B cell (primary cell): ENCODE data around the gene ZNF423. TPM values are rescaled to one million over a fixed set of nuclear protein-coding genes. Genes with fewer than 3 reads are reported as not detected.

Source experiments
- ATAC-seq: fragments of 200-7000 bp; cut with Tn5 transposase; one replicate; pipeline ENCODE4 v1.10.0; 2021; ENCODE audit warnings: low read depth, mild to moderate bottlenecking, moderate number of reproducible peaks, moderate library complexity
- CTCF ChIA-PET: fragments of 350-600 bp; sonication (Branson Sonifier 250); formaldehyde crosslinking; loops from one replicate; lab custom pipeline; 2021; ENCODE audit warnings: antibody characterized with exemption, inconsistent platforms; lab: Charles Lee
- POLR2A ChIA-PET: fragments of 350-600 bp; sonication (Branson Sonifier 250); formaldehyde crosslinking; loops from one replicate; lab custom pipeline; 2021; ENCODE audit warnings: antibody characterized with exemption; lab: Charles Lee
- DNase-seq: peaks from one replicate; pipeline ENCODE4 v3.0.0; 2013
- H2AFZ ChIP-seq: 2 replicates; pipeline ENCODE4 v1.6.1; 2012; ENCODE audit warnings: mild to moderate bottlenecking, low read depth, low read length; ENCODE audit not compliant: insufficient read depth, poor library complexity, severe bottlenecking
- H3K27ac ChIP-seq, 2 donors: 1 replicate in 1 of 2; 2 replicates in 1 of 2; pipeline ENCODE4 v1.5.1; 2012 to 2013; ENCODE audit warnings: low read length in 2 of 2, mild to moderate bottlenecking in 2 of 2, moderate library complexity in 1 of 2
- H3K27me3 ChIP-seq, 4 experiments: fragments of 200-600 bp in 1 of 4; sonication (generic) in 1 of 4; replicated peaks in 1 of 4; 1 replicate in 2 of 4; 2 replicates in 2 of 4; pipeline versions ENCODE4 v1.6.1 to v1.7.0; 2013 to 2016; ENCODE audit warnings: low read length in 3 of 4, mild to moderate bottlenecking in 2 of 4, mixed read lengths in 1 of 4, moderate library complexity in 1 of 4; ENCODE audit not compliant: insufficient read depth in 4 of 4, control insufficient read depth in 3 of 4; ENCODE audit errors: control extremely low read depth in 1 of 4
- H3K36me3 ChIP-seq, 2 experiments: replicated peaks in 1 of 2; 1 replicate in 1 of 2; 2 replicates in 1 of 2; pipeline versions ENCODE4 v1.6.1 to v1.7.1; 2013; ENCODE audit warnings: low read length in 1 of 2; ENCODE audit not compliant: insufficient read depth in 2 of 2, control insufficient read depth in 1 of 2; ENCODE audit errors: control extremely low read depth in 1 of 2, extremely low read depth in 1 of 2
- H3K4me1 ChIP-seq, 2 donors: fragments of 200-600 bp in 1 of 2; sonication (generic) in 1 of 2; 1 replicate in 1 of 2; 2 replicates in 1 of 2; pipeline versions ENCODE4 v1.5.1 to v1.6.1; 2013 to 2017; ENCODE audit warnings: low read length in 2 of 2; ENCODE audit not compliant: control insufficient read depth in 2 of 2, insufficient read depth in 2 of 2
- H3K4me2 ChIP-seq: replicated peaks from 2 replicates; pipeline ENCODE3; 2012; ENCODE audit warnings: mild to moderate bottlenecking, low read depth, low read length; ENCODE audit not compliant: poor library complexity, severe bottlenecking
- H3K4me3 ChIP-seq, 5 experiments: fragments of 200-600 bp in 1 of 5; sonication (generic) in 1 of 5; 1 replicate in 3 of 5; 2 replicates in 2 of 5; pipeline versions ENCODE4 v1.5.1 to v1.7.0; 2011 to 2016; ENCODE audit warnings: low read length in 4 of 5, mild to moderate bottlenecking in 4 of 5, low read depth in 2 of 5, control low read depth in 1 of 5, moderate library complexity in 1 of 5; ENCODE audit not compliant: insufficient read depth in 1 of 5; ENCODE audit errors: control extremely low read depth in 1 of 5, extremely low read depth in 1 of 5
- H3K79me2 ChIP-seq: fragments of 200-600 bp; sonication (generic); one replicate; pipeline ENCODE4 v1.6.0; 2016; ENCODE audit warnings: low read length; ENCODE audit not compliant: control insufficient read depth, insufficient read depth
- H3K9ac ChIP-seq: fragments of 200-600 bp; sonication (generic); 2 replicates; pipeline ENCODE4 v1.6.1; 2017; ENCODE audit warnings: mild to moderate bottlenecking, low read length, moderate library complexity
- H3K9me3 ChIP-seq, 3 donors: one replicate each; pipeline versions ENCODE4 v1.6.1 to v1.7.1; 2013; ENCODE audit warnings: low read length in 2 of 3; ENCODE audit not compliant: control insufficient read depth in 2 of 3, insufficient read depth in 1 of 3; ENCODE audit errors: control extremely low read depth in 1 of 3
- H4K20me1 ChIP-seq: 2 replicates; pipeline ENCODE4 v1.6.0; 2012; ENCODE audit warnings: mild to moderate bottlenecking, low read length; ENCODE audit not compliant: insufficient read depth, control insufficient read depth, poor library complexity, severe bottlenecking
- H3K27ac Mint-ChIP-seq: one replicate; pipeline ENCODE4 v1.8.0; 2021; ENCODE audit warnings: mixed read lengths
- H3K27me3 Mint-ChIP-seq: one replicate; pipeline ENCODE4 v1.8.0; 2021; ENCODE audit warnings: mixed read lengths
- H3K4me1 Mint-ChIP-seq: one replicate; pipeline ENCODE4 v1.8.0; 2021; ENCODE audit warnings: mixed read lengths
- H3K4me3 Mint-ChIP-seq: one replicate; pipeline ENCODE4 v1.8.0; 2021; ENCODE audit warnings: mixed read lengths
- H3K9me3 Mint-ChIP-seq: one replicate; pipeline ENCODE4 v1.8.0; 2022; ENCODE audit warnings: mixed read lengths; ENCODE audit not compliant: insufficient read depth
- EZH2 ChIP-seq: IDR thresholded peaks from 2 replicates; pipeline ENCODE4 v1.6.1; 2012; ENCODE audit warnings: borderline replicate concordance, low read depth, mild to moderate bottlenecking, moderate library complexity, low read length; ENCODE audit not compliant: insufficient read depth, poor library complexity, severe bottlenecking
- WGBS: methylation state at CpG from one replicate; pipeline ENCODE4 v1.1.5; 2013; ENCODE audit warnings: missing lambda C conversion rate; ENCODE audit not compliant: insufficient coverage; 5-methylcytosine and 5-hydroxymethylcytosine counted together
- intact Hi-C: fragments of 100-400 bp; cut with micrococcal nuclease; formaldehyde crosslinking; loops from one replicate; pipeline ENCODE4 v1.10.0; 2022
- polyA plus RNA-seq: library from polyadenylated mRNA; depleted of rRNA; stranded (reverse); fragments of >200 nt; gene quantifications from 2 replicates; pipeline ENCODE4 v1.2.3, GENCODE V29; 2012
- total RNA-seq, 2 donors: library from RNA; stranded (reverse); fragments of 120-200 nt in 1 of 2; gene quantifications; 1 replicate in 1 of 2; 2 replicates in 1 of 2; pipeline versions ENCODE4 v1.2.3 to v1.2.4, GENCODE V29; 2013 to 2022
- TF ChIP-seq, protein P1 (sequence below): fragments of 200-600 bp; IDR thresholded peaks from one replicate; pipeline ENCODE4 v1.8.0; 2022; ENCODE audit warnings: antibody characterized with exemption, mild to moderate bottlenecking

The ZNF423 gene
- total and polyA plus RNA-seq, 2 donors (not counting 1 experiment from before 2014, with no cell fraction given), result not detected

DNA sequence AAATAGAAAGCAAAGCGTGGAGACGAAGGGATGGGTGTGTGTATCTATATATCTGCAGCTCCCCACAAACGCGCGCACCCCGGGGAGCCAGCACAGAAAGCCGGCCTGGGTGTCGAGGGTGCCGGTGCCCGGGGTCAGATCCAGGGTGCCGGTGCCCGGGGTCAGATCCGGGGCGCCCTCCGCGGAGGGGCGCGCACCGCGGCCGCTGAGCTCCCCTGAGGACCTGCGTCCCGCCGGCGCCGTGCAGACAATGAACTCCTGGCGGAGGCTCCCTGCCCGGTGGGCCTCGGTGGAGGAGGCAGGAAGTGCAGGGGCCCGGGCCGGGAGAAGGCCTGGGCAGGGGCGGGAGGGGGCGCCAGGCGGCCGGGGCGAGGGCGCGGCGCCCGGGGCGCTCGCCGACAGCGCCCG, 1.1 kb downstream of the ZNF423 start:
- Mint-ChIP-seq H3K9me3 (no peaks in the 10 kb centered on the region), H3K27ac (no peak overlapping the region), H3K4me1 (peaks cover 23% of the 10 kb centered on the region), H3K4me3 (peak overlapping the region; percentile 75), H3K27me3 (peaks cover 38% of the 10 kb centered on the region)
- Histone ChIP-seq H3K27ac (no peak overlapping the region), H3K9me3 (peaks cover 0 to 16% (median 0%) of the 10 kb centered on the region in 3 donors), H3K4me2 (peak overlapping the region; percentile 99), H2AFZ (peak overlapping the region; percentile 83), H4K20me1 (no peaks in the 10 kb centered on the region), H3K4me3 (peak overlapping the region in 3 of 5 experiments; percentile 53 to 71 (median 58)), H3K9ac (peak overlapping the region; percentile 60), H3K4me1 (peaks cover 17 to 35% of the 10 kb centered on the region in 2 donors), H3K27me3 (peaks cover 0 to 47% (median 19%) of the 10 kb centered on the region in 4 experiments), H3K79me2 (no peaks in the 10 kb centered on the region), H3K36me3 (no peaks in the 10 kb centered on the region)
- ChIA-PET POLR2A (no interaction called here), CTCF (no interaction called here)
- intact Hi-C loops, result no loop called here
- ATAC-seq (no peak), DNase-seq (peak; percentile 25)
- 2% methylated on average over 45 of the region's 45 CpGs for WGBS
- TF ChIP-seq EZH2, result no peak
- TF ChIP-seq, protein P1, sequence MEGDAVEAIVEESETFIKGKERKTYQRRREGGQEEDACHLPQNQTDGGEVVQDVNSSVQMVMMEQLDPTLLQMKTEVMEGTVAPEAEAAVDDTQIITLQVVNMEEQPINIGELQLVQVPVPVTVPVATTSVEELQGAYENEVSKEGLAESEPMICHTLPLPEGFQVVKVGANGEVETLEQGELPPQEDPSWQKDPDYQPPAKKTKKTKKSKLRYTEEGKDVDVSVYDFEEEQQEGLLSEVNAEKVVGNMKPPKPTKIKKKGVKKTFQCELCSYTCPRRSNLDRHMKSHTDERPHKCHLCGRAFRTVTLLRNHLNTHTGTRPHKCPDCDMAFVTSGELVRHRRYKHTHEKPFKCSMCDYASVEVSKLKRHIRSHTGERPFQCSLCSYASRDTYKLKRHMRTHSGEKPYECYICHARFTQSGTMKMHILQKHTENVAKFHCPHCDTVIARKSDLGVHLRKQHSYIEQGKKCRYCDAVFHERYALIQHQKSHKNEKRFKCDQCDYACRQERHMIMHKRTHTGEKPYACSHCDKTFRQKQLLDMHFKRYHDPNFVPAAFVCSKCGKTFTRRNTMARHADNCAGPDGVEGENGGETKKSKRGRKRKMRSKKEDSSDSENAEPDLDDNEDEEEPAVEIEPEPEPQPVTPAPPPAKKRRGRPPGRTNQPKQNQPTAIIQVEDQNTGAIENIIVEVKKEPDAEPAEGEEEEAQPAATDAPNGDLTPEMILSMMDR, result no peak

DNA sequence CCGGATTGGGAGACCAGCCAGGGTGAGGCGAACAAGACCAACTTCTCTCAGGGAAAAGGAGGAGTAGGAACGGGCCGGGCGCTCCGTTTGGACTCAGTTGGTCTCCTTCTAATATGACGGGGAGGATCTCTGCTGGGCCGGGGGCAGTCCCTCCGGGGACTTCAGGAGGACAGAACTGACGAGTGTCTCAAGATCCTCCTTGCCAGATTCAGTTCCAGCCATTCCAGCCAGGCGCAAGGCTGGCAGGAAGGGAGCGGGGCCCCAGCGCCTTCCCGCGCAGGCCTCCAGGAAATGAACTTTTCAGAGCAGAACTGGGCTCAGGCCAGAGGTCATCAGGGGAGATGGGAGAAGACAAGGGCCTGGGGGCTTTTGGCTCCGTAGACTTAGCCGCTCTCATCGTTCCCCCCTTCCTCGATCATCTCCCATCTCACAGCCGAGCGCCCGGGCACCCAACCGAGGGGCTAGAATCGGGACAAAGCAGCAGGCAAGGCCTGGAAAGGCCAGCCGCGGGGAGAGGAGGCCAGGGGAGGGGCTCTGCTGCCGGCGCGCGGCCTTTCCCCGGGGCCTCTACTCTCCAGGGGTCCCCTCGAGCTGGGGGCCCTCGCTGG, 1.6 kb downstream of the ZNF423 start:
- Histone ChIP-seq H3K36me3 (no peaks in the 10 kb centered on the region), H3K4me2 (peak overlapping the region; percentile 99), H3K27me3 (peaks cover 0 to 42% (median 17%) of the 10 kb centered on the region in 4 experiments), H3K9me3 (peaks cover 0 to 13% (median 0%) of the 10 kb centered on the region in 3 donors), H3K27ac (no peak overlapping the region), H3K4me3 (peak overlapping the region in 3 of 5 experiments; percentile 53 to 71 (median 58)), H3K79me2 (no peaks in the 10 kb centered on the region), H4K20me1 (no peaks in the 10 kb centered on the region), H3K4me1 (peaks cover 17 to 34% of the 10 kb centered on the region in 2 donors), H3K9ac (peak overlapping the region; percentile 60), H2AFZ (peak overlapping the region; percentile 83)
- no peaks in the 10 kb centered on the region for H3K9me3 Mint-ChIP-seq
- 56% methylated on average over 28 of the region's 33 CpGs for WGBS
- POLR2A ChIA-PET, result no interaction called here
- ATAC-seq (no peak), DNase-seq (no peak)
- peaks cover 38% of the 10 kb centered on the region for H3K27me3 Mint-ChIP-seq
- CTCF ChIA-PET, result no interaction called here
- H3K4me3 Mint-ChIP-seq, result peak overlapping the region; percentile 75
- H3K27ac Mint-ChIP-seq, result no peak overlapping the region
- no peak for TF ChIP-seq EZH2
- TF ChIP-seq, protein P1, result no peak
- peaks cover 19% of the 10 kb centered on the region for H3K4me1 Mint-ChIP-seq
- intact Hi-C loops, result no loop called here
